GM18873 (cell line): ENCODE results near the gene ARHGEF40.

Source experiments
- ATAC-seq: cut with Tn5 transposase; IDR thresholded peaks from one replicate; pipeline ENCODE4 v1.9.1; 2021; ENCODE audit warnings: mild to moderate bottlenecking, moderate library complexity, moderate number of reproducible peaks; ENCODE audit not compliant: unreplicated experiment, low FRiP score

Gene ARHGEF40

DNA sequence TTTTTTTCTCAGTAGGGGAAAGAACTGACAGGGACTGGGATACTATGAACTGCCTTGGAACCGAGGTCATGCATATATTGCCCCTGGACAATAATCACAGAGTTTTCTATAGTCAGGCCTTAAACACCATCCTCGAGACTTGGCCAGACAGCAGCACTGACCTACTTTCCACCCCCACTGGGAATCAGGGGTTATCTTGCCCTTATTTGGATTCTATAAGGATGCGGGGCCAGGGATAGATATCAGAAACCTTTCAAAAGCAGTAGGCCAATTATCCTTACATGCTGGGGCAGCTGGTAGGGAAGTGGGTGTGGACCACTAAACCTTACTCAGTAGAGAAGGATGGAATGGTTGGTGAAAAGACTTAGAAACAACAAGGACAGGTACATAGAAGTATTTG, 26.3 kb downstream of the ARHGEF40 start:
- no peak for ATAC-seq

DNA sequence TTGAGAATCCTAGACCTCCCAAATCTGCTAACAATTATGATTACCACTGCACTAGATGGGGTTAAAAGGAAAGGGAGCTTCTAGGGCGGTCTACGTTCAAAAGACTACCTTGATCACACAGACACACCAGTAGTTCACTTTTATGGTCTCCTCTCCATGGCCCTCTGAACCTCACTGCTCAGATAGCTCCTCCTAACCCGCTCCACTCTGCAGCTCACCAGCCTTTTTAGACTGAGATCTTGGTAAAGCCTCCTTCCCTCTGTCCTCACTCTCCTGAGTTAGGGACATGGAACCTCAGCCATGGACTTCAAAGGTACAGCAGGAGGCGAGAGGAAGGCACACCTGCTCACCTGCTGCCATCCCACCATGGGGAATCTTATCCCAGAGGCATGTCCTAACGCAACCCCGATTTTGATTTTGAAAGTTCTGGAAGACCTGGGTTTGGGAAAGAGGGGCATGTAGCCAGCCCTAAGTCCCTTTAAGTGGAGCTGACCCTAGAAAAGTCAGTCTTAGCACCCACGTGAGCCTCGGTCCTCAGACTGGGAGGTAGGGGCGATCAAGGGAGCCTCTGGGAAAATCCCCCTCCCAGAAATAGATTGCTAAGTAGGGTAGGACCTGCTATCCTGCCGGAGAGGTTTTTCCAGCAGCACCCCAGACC, 27.0 kb downstream of the ARHGEF40 start:
- no peak for ATAC-seq

DNA sequence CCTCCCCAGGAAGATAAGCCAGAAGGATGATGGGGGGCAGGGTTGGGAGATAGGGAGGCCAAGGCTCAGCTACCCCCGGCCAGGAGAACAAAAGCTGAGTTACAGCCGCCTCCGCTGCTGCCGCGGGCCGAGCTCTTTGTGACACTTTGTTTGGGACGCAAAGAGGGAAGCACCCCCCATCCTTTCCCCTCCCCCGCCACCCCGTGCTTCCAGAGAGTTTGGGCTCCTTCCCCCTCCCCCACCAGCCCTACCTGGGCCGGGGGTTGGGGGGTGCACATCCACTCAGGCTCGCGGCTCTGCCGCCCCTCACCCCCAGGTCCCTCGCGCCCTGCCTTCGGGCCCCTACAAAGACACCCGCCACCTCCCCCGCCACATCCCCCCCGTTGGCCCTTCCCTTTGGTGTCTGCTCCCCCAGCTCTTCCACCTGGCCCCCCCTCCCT, 27.6 kb downstream of the ARHGEF40 start:
- ATAC-seq: no peak

DNA sequence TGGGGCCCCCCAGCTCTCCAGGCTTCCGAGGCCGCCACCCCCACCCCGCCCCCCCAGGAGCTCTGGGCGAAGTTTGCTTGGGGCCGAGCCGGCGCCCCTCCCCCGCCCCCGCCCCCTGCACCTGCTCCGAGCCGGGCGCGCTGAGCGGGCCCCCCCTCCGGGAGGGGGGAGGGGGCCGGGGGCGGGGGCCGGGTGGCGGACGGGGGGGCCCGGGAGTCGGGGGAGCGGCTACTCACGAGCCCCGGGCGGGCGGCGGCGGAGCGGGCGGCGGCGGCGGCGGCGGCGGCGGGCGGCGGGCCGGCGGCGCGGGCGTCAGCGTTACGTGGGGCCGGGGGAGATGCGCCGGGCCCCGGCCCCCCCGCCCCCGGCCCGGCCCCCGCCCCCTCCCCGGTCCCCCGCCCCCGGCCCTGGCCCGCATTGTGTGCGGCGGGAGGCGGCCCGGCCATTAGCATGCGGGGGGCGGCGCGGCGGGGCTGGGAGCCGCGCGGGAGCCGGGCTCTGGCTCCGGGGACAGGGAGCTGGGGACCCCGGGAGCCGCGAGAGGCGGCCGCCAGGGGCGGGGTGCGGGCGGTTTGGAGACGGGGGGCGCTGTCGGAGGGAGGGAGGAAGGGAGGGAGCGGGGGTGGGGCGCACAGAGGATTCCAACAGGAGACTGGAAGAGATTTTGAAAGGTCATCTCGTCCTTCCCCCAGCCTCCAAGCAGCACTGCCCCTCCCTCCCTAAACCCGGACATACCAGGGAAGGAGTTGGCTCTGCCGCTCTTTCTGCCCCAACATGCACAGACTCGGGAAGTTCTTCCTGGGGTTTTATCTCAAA, 28.2 kb downstream of the ARHGEF40 start, which contains the start of gene ZNF219:
TSS of gene ZNF219 (minus strand) at position 580 of the 816 bp plus-strand sequence. CDS start 5,064 bp downstream, outside the sequence.
- no peak for ATAC-seq

DNA sequence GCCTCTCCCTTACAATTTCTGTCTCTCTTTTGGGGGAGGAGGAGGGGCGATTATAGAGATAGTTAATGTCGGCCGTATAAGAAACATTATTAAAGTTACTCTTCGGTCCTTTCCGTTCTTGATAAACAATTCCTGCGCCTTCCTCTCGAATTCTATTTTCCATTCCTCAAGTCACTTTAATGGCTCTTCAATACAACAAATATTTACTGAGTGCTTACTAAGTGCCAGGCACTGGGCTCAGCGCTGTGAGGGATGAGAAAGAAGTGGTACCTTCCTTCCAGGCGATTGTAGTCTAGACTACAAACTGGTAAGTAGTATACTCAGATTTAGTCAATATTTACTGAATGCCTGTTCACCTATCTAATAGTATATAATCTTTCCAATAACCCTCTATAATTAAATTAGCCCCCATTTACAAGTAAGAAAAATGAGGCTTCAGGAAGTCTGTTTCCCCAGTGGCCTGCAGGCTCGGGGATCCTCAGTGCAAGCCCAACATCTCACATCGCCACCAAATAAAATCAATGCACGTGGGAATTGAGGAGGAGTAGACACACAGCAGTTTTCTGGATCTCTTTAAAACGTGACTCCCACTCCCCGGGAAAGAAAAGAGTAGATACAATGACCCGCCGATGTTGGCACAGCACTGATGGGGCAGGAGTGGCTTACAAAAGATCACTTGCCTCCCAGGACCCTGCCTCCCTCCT, 28.9 kb downstream of the ARHGEF40 start:
- ATAC-seq: no peak

DNA sequence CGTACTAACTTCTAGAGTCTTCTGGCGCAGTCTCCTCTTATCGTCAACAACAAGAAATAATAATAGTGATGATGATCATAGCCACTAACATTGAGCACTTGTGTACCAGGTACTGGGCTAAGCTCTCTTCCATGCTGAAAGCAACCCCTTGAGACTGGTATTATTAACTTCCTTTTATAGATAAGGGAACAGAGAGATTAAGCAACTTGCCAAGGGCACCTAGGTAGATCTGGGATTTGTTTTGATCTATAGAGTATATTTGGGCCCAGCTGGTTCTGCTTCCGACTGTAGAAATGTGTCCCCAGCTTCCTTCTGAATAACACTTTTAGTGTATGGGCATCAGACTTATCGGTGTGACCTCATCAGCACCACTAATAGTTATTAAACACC, 29.5 kb downstream of the ARHGEF40 start:
- ATAC-seq: no peak

DNA sequence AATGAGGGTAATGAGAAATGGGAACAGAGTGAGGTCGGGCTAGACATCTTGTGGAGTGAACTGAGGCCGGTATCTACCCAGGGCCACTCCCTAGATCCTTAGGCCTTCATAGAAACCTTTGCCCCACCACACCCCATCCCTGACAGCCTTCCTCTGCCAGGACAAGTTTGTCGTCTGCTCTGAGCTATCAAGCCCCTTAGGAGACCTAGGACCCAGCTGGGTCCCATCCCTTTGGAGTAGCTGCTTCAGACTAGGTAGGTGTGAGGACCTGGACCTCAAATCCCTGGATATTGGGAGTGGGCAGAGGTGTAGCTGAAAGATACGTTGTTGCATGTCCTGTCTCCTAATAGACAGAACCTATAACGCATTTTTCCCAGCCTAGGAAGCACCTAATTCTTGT, 30.8 kb downstream of the ARHGEF40 start, which contains the start of gene TMEM253:
TSS of gene TMEM253 (plus strand) at position 136 of the 400 bp plus-strand sequence. CDS start 278 bp downstream, outside the sequence.
- no peak for ATAC-seq

DNA sequence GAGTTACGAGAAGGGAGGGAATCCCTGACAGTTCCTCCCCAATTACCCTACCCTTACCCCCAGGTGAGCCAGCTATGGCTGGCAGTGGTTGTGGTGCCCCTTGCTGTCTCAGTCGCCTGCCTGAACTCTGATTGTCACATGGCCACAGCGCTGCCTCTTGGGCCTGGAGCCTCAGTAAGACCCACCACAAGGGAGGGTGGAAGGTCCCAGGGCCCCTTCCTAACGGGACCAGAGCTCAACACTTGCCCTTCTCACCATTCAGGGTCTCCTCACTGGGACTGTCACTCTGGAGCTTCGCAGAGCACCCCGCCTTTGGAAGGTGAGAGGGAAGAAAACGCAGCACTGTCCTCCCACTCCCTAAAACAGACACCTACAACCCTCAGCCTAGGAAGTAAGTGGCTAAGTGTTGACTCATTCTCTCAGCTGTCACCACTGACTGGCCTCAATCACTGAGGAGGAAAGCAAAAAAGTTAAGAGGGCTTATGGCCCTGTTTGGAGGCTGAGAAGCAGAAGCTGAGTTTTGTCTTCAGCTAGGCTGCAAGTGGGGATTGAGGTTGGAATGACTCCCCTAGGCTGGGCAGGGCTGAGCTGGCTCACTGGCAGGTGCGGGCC, 31.8 kb downstream of the ARHGEF40 start:
- ATAC-seq: no peak

DNA sequence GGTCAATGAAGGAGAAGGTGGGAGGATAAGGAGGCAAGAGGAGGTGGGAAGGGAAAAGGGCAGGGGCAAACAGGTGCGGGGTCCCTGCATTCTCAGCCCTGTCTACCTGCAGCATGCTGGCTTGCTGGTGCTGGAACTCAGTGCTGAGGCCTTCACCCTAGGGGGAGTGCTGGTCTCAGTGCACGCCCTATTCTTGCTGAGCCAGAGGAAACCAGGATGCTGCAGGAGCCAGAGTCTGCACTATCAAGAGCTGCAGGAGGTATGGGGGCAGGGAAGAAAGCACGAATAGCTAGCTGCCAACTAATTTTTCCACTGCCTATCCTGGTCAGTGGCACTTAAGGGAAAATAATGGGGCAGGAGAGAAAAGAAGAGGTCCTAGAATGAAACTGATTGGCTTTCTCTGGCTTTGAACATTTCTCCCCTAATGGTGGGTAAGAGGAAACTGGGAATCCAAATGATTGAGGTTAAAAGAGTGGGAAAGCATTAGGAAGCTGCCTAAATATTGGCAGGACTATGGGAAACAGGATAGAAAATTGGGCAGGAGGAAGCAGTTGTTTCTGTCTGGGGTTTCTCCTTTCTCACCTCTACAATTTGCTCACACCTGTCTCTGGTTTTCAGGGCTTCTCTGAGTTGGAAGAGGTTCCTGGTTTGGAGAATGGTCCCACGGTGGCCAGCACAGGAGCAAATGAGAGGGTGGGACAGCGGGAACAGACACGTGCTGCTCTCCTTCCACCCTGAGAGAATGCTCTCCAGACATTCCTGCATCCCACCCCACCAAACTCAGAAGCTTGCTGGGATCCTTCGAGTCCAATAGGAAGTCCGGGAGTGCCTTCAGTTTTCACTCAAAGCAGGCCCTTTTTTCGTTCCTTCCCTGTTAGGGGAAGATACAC, 32.7 kb downstream of the ARHGEF40 start:
- no peak for ATAC-seq

DNA sequence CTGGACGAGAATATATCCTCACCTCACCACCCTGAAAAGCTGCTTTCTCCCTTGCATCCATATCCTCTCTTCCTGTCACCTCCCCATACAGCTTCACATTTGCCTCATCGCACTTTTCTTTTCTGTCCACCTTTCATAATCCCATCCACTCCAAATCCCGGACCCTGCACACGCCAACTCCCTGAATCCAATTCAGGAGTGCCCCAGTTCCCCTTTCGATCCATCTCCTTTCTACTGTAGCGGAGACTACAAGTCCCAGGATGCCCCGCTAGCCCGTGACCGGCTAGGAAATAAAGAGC, 33.3 kb downstream of the ARHGEF40 start:
- no peak for ATAC-seq

DNA sequence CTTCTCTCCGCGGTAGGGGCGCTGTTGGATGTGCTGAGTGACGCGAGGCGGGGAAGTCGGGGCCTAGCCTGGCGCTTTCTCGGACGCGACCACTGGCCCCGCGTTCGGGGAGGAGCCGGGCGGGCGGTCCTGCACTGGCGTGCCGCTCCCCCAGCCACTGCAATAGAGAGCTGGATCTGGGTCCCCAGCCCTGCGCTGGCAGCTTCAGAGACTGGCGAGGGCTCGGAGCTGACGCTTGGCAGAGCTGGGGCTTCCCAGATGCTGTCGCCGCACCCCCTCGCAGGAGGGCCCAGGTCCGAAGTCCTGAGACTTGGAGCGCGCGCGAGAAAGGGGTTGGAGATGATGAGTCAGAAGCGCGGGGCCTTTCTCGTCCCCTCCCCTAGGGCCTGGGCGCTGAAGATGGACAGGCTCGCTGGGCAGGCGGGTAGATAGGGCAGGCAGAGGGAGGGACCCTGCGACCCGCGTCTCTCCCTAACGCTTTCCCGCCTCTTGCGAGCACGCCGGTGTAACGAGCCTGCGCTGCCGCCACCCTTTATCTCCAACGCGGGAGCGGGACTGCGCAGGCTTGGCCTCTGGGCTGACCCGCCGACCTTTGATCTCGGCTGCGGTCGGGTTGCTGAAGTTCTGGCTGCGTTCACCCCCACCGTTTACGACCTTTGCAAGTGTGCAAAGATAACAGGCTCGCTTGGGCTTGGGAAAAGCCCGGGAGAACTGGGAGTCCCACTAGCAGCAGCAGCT, 33.8 kb downstream of the ARHGEF40 start:
- peak; percentile 87 for ATAC-seq

DNA sequence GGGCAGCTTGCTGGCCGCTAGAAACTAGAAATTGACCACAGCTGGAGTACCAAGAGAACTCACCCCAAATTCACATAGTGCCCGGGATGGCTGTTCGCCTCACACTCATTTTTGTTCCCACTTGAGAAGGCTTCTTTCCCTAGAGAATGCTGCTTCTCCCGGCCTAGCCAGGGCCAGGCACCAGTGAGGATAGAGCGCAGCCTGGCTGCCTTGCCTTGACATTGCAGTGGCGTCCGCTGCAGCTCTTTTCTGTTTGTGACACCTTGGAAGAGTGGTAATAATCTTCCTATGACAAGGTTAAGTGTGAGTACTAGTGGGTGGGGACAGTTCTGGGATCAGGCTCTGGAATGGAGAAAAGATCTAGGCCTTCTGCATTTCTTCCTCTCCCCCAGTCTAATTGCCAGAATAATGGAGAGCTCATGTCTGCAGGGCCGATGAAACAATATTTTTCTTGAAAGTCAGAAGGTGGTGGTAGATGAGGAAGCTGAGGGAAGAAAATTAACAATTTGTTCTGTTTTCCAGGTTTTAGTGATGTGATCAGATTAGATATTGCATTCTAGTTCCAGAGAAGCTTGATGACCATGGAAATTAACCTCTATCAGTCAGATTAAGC, 34.5 kb downstream of the ARHGEF40 start:
- peak; percentile 27 for ATAC-seq

DNA sequence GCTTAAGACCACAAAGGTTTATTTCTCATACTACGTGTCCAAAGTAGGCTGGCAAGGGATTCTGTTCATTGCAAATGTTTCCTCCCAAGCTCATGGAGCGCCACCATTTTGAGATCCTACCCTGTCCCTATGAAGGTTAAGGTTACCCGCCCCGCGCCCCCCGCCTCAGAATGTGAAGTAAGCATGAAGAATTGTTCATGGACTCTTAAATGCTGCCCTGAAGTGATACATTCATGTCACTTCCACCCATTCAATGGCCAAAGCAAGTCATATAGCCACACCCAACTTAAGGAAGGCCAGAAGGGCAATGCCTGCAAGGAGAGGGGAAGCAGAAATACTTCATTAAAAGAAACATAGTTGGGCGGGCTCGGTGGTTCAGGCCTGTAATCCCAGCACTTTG, 35.0 kb downstream of the ARHGEF40 start:
- ATAC-seq: no peak

DNA sequence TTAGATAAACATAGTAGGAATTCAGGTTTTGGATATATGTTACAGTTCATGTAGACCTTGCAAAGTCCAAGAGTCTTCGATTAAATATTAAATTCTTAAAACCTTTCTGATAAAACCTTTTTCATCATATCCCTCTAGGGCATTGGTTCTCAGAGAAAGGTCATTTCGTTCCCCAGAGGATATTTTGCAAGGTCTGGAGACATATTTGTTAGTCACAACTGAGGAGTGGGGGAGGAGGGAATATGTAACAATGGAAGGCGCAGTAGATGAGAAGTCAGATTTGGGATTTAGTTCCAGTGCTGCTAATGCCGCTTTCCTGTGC, 36.0 kb downstream of the ARHGEF40 start:
- ATAC-seq: no peak

DNA sequence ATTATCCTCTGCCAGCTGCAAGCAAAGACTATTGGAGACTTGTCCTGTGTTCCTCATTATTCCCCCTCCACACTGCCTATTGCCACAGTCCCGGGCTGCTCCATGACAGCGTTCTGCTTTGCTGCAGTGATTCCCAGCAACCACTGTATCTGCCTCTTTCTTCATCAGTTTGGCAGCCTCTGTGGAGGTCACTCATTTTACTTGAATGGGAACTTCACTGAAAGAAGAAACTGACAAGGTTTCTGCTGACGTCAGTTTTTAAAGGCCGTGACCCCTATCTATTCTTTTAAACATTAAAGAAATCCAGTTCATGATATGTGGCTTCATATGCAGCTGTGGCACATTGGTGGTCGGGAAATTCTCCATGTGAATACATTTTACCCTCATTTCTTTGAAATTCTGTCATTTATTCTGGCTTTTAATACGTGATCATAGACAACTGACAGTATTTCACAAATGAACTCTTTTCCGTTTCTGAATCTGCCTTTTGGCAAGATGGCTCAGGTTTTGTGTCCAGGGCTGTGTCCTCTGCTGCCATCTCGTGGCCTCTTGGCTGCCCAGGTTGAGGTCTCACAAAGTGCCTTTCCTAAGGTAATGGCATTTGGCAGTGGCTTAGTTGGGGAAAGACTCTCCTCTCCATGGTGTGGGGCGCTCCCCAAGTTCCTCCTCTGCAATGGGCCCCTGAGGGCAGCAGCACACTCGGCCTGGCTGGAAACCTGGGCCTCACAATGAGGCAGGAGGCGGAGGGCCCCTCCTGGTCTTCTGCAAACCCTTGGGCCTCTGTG, 36.6 kb downstream of the ARHGEF40 start:
- no peak for ATAC-seq

DNA sequence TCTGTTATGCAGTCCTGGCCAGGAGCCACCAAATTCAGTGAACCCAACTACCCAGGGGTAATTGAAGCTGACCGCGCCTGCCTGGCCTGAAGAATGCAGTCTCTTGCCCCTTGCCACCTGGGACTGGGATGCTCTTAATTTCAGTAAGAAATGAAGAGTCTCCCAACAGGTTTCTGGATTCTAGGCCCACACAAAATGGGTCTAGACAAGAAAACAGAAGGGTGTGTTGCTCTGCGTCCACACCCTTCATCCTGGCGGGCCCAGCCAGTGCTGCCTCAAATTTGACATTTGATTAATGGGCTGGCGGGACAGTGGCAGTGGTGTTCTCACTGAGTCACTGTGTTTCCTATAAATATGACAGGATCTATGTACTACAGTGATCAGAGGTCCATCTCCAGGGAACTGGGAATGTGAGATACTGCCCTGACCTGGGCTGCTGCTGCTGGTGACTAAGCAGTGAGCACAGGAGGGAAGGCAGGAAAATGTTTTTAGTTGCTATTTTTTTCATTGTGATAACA, 37.2 kb downstream of the ARHGEF40 start:
- ATAC-seq: no peak

DNA sequence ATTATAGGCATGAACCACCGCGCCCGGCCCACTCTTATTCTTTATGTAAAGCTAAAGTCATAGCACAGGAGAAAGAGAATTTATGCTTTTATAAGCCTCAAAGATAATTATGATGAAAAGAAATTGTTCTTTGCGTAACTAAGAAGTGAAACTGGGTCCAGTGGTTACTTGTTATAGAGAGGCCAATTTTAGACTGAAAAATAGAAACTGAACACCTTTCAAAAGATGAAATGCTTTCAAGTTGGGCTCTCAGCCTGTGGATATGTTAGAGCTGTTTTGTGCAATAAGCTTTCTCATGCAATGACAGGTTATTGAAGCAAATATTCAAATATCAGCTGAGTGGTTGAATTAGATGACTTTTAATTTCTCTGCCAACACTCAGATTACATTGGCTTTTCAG, 38.7 kb downstream of the ARHGEF40 start:
- no peak for ATAC-seq
